Fibroblast of lung (primary cell): ENCODE measurements around the gene ING3.

Source experiments
- EZH2 ChIP-seq: IDR thresholded peaks from 2 replicates; pipeline ENCODE4 v1.5.1; 2012; ENCODE audit warnings: low read length, control low read depth, mild to moderate bottlenecking; ENCODE audit errors: missing control alignments
- TF ChIP-seq, protein P1 (sequence below), 2 donors: IDR thresholded peaks in 1 of 2; conservative IDR thresholded peaks in 1 of 2; 1 replicate in 1 of 2; 2 replicates in 1 of 2; pipeline ENCODE4 v1.5.1; 2011 to 2012; ENCODE audit warnings: low read length in 2 of 2, control low read depth in 1 of 2, inconsistent platforms in 1 of 2, low read depth in 1 of 2, mild to moderate bottlenecking in 1 of 2

DNA sequence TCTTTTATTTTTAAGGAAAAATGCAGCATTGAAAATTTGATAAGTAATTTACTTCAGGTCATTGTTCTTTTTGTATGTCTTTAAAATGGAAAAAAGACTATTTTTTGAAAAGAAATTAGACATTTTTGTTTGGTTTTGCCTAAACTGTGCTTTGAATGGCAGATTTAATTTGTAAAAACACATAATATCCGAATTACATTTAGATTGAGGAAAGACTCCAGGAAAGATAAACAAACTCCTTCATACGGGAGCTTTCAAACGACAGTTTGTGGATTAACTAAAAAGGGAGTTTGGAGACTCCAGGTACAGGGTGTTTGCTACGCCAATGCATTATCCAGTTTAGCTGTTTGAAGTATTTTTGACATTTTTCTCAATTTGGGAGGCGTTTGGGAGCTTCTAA, 74.0 kb downstream of the ING3 start:
- TF ChIP-seq, protein P1, sequence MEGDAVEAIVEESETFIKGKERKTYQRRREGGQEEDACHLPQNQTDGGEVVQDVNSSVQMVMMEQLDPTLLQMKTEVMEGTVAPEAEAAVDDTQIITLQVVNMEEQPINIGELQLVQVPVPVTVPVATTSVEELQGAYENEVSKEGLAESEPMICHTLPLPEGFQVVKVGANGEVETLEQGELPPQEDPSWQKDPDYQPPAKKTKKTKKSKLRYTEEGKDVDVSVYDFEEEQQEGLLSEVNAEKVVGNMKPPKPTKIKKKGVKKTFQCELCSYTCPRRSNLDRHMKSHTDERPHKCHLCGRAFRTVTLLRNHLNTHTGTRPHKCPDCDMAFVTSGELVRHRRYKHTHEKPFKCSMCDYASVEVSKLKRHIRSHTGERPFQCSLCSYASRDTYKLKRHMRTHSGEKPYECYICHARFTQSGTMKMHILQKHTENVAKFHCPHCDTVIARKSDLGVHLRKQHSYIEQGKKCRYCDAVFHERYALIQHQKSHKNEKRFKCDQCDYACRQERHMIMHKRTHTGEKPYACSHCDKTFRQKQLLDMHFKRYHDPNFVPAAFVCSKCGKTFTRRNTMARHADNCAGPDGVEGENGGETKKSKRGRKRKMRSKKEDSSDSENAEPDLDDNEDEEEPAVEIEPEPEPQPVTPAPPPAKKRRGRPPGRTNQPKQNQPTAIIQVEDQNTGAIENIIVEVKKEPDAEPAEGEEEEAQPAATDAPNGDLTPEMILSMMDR (conservative IDR thresholded peaks at IDR 0.05 in 1 of 2, IDR thresholded peaks at IDR 0.05 in 1 of 2; ENCODE audit: low read depth in 1 of 2, low read length in 2 of 2) = no peak
- TF ChIP-seq EZH2 = no peak
